Mesenchymal stem cell (in vitro differentiated cells and primary cell): ENCODE data around the gene UQCC5. TPM values are rescaled to one million over a fixed set of nuclear protein-coding genes. Genes with fewer than 3 reads are reported as not detected.
A peak's percentile ranks its signal among the peaks of the same experiment; 100 is the strongest.

Source experiments
- DNase-seq: peaks from one replicate; pipeline ENCODE4 v3.0.0-alpha.2; 2013
- H2AFZ ChIP-seq: one replicate; pipeline ENCODE4 v1.6.1; 2013; ENCODE audit warnings: low read depth, mild to moderate bottlenecking, control low read depth, inconsistent platforms, low read length, moderate library complexity
- H2AK5ac ChIP-seq: 2 replicates; pipeline ENCODE4 v1.6.1; 2013; ENCODE audit warnings: low read length, moderate library complexity, mild to moderate bottlenecking, inconsistent platforms; ENCODE audit not compliant: severe bottlenecking
- H2BK120ac ChIP-seq: one replicate; pipeline ENCODE4 v1.6.1; 2013; ENCODE audit warnings: low read depth, mild to moderate bottlenecking, inconsistent platforms, low read length, moderate library complexity
- H2BK12ac ChIP-seq, 2 experiments: one replicate each; pipeline ENCODE4 v1.6.1; 2013; ENCODE audit warnings: inconsistent platforms in 2 of 2, low read length in 2 of 2, mild to moderate bottlenecking in 2 of 2, moderate library complexity in 2 of 2, control low read depth in 1 of 2
- H2BK15ac ChIP-seq: one replicate; pipeline ENCODE4 v1.6.1; 2013; ENCODE audit warnings: mild to moderate bottlenecking, low read depth, inconsistent platforms; ENCODE audit not compliant: poor library complexity, severe bottlenecking
- H2BK5ac ChIP-seq: 2 replicates; pipeline ENCODE4 v1.6.1; 2013; ENCODE audit warnings: low read depth, mild to moderate bottlenecking, low read length, control low read depth, inconsistent platforms; ENCODE audit not compliant: poor library complexity, severe bottlenecking
- H3K14ac ChIP-seq, 2 experiments: one replicate each; pipeline ENCODE4 v1.6.1; 2013; ENCODE audit warnings: inconsistent platforms in 2 of 2, low read length in 2 of 2, control low read depth in 1 of 2, mild to moderate bottlenecking in 1 of 2, moderate library complexity in 1 of 2
- H3K18ac ChIP-seq, 2 experiments: one replicate each; pipeline ENCODE4 v1.6.1; 2013; ENCODE audit warnings: inconsistent platforms in 2 of 2, low read length in 2 of 2, control low read depth in 1 of 2, low read depth in 1 of 2, mild to moderate bottlenecking in 1 of 2
- H3K23ac ChIP-seq, 2 experiments: one replicate each; pipeline ENCODE4 v1.6.1; 2013; ENCODE audit warnings: inconsistent platforms in 2 of 2, low read length in 2 of 2, mild to moderate bottlenecking in 2 of 2, moderate library complexity in 2 of 2, control low read depth in 1 of 2
- H3K27ac ChIP-seq: 2 replicates; pipeline ENCODE4 v1.5.1; 2013; ENCODE audit warnings: mild to moderate bottlenecking, moderate library complexity, low read length, control low read depth, inconsistent platforms; ENCODE audit not compliant: poor library complexity, severe bottlenecking
- H3K27me3 ChIP-seq, 2 experiments: 2 replicates each; pipeline versions ENCODE4 v1.6.1 to v1.7.0; 2013; ENCODE audit warnings: low read length in 2 of 2, mild to moderate bottlenecking in 2 of 2, moderate library complexity in 2 of 2, control low read depth in 1 of 2, inconsistent platforms in 1 of 2; ENCODE audit not compliant: control insufficient read depth in 1 of 2, insufficient read depth in 1 of 2
- H3K36me3 ChIP-seq, 2 experiments: 2 replicates each; pipeline versions ENCODE4 v1.6.1 to v1.7.0; 2013; ENCODE audit warnings: low read length in 2 of 2, control low read depth in 1 of 2, inconsistent platforms in 1 of 2, low read depth in 1 of 2, mild to moderate bottlenecking in 1 of 2; ENCODE audit not compliant: insufficient read depth in 2 of 2, control insufficient read depth in 1 of 2
- H3K4ac ChIP-seq, 2 experiments: one replicate each; pipeline ENCODE4 v1.6.1; 2013; ENCODE audit warnings: inconsistent platforms in 2 of 2, low read length in 2 of 2, mild to moderate bottlenecking in 2 of 2, moderate library complexity in 2 of 2, control low read depth in 1 of 2, low read depth in 1 of 2
- H3K4me1 ChIP-seq: 2 replicates; pipeline ENCODE4 v1.6.1; 2013; ENCODE audit warnings: low read depth, low read length, control low read depth; ENCODE audit not compliant: control insufficient read depth, insufficient read depth
- H3K4me2 ChIP-seq: 2 replicates; pipeline ENCODE4 v1.6.1; 2013; ENCODE audit warnings: low read length, mild to moderate bottlenecking, inconsistent platforms; ENCODE audit not compliant: poor library complexity, severe bottlenecking
- H3K4me3 ChIP-seq, 2 experiments: 2 replicates each; pipeline versions ENCODE4 v1.5.1 to v1.7.0; 2013; ENCODE audit warnings: low read length in 2 of 2, mild to moderate bottlenecking in 2 of 2, control low read depth in 1 of 2, low read depth in 1 of 2; ENCODE audit not compliant: insufficient read depth in 1 of 2
- H3K79me1 ChIP-seq: replicated peaks from 2 replicates; pipeline ENCODE4 v1.6.1; 2013; ENCODE audit warnings: mild to moderate bottlenecking, control low read depth, low read length, inconsistent platforms; ENCODE audit not compliant: poor library complexity, severe bottlenecking
- H3K9ac ChIP-seq: 2 replicates; pipeline ENCODE4 v1.7.0; 2013; ENCODE audit warnings: mild to moderate bottlenecking, low read length, moderate library complexity
- H3K9me3 ChIP-seq: 2 replicates; pipeline ENCODE4 v1.7.0; 2013; ENCODE audit warnings: mild to moderate bottlenecking, low read length; ENCODE audit not compliant: control insufficient read depth
- H4K8ac ChIP-seq: one replicate; pipeline ENCODE4 v1.6.1; 2013; ENCODE audit warnings: inconsistent platforms, mild to moderate bottlenecking, low read length, moderate library complexity
- H4K91ac ChIP-seq: one replicate; pipeline ENCODE4 v1.6.1; 2013; ENCODE audit warnings: mild to moderate bottlenecking, low read length, inconsistent platforms
- WGBS: methylation state at CpG from one replicate; pipeline ENCODE4 v1.1.7; 2013; ENCODE audit warnings: mixed read lengths; 5-methylcytosine and 5-hydroxymethylcytosine counted together
- polyA plus RNA-seq, 2 experiments: library from polyadenylated mRNA; stranded (reverse); fragments of 200-250 nt; gene quantifications; one replicate each; pipeline ENCODE4 v1.2.3, GENCODE V29; 2013

Gene UQCC5, protein sequence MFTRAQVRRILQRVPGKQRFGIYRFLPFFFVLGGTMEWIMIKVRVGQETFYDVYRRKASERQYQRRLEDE
- 58.9 TPM for polyA plus RNA-seq (2013, experiment 1 of 2)
- 60.7 TPM for polyA plus RNA-seq (2013, experiment 2 of 2)

DNA sequence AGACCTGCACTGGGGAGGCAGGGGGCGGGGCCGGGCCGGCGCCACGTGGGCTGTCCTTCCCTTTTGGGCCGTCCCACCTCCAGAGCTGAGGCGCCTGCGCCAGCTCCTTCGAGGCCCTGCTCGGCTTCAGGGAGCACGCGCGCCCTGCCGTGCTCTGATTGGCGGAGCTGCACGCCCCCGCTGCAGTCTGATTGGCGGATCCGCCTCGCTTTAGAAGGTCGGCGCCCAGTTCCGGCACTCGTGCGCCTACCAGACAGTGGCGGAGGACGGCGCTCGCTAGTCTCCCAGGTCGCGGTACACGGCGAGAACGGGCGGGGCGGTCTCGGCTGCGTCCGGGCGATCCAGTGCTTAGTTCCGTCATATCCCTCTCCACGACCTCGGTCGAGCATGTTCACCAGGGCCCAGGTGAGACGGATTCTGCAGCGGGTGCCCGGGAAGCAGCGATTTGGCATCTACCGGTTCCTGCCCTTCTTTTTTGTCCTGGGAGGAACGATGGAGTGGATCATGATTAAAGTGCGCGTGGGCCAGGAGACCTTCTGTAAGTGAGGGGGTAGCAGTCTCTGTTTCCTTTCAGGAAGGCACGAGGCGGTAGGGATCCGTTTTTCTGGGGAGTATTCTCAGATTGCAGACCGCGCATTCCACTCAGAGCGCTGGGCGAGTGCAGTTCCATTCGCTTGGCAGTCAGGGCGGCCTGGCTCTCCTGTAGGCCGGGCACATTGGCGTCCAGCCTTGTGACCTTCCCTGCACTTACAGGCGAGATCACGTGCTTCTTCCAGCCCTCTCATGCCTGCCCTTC lies at the start of gene UQCC5:
Gene UQCC5, plus strand, starts transcription at position 237 of the 796 bp plus-strand sequence. Its CDS starts 151 bp downstream, at position 388.
- no peak within 1 kb of the TSS for H2BK120ac ChIP-seq
- peak within 1 kb of the TSS; percentile 27 for H2AK5ac ChIP-seq
- peak within 1 kb of the TSS in 1 of 2 experiments; percentile 70 for H2BK12ac ChIP-seq
- 0% methylated on average over 57 of the region's 65 CpGs for WGBS
- peak within 1 kb of the TSS; percentile 98 for H3K9ac ChIP-seq
- H3K36me3 ChIP-seq: peaks cover 14 to 26% of the 10 kb centered on the region in 2 experiments
- peak within 1 kb of the TSS; percentile 69 to 76 for H3K18ac ChIP-seq
- H3K23ac ChIP-seq: peak within 1 kb of the TSS; percentile 72 to 74
- peak within 1 kb of the TSS; percentile 94 for H3K27ac ChIP-seq
- H3K27me3 ChIP-seq: no peaks in the 10 kb centered on the region
- H3K4me1 ChIP-seq: peaks cover 33% of the 10 kb centered on the region
- H2BK5ac ChIP-seq: peak within 1 kb of the TSS; percentile 33
- peaks cover 7% of the 10 kb centered on the region for H3K79me1 ChIP-seq
- no peaks in the 10 kb centered on the region for H3K9me3 ChIP-seq
- peak within 1 kb of the TSS; percentile 33 for H2AFZ ChIP-seq
- peak within 1 kb of the TSS; percentile 82 to 98 for H3K4me3 ChIP-seq
- no peak within 1 kb of the TSS for H2BK15ac ChIP-seq
- peak within 1 kb of the TSS; percentile 63 to 79 for H3K4ac ChIP-seq
- H4K91ac ChIP-seq: peak within 1 kb of the TSS; percentile 70
- peak within 1 kb of the TSS; percentile 89 for H4K8ac ChIP-seq
- peak; percentile 98 for DNase-seq
- peak within 1 kb of the TSS in 1 of 2 experiments; percentile 22 for H3K14ac ChIP-seq
- H3K4me2 ChIP-seq: peak within 1 kb of the TSS; percentile 87

DNA sequence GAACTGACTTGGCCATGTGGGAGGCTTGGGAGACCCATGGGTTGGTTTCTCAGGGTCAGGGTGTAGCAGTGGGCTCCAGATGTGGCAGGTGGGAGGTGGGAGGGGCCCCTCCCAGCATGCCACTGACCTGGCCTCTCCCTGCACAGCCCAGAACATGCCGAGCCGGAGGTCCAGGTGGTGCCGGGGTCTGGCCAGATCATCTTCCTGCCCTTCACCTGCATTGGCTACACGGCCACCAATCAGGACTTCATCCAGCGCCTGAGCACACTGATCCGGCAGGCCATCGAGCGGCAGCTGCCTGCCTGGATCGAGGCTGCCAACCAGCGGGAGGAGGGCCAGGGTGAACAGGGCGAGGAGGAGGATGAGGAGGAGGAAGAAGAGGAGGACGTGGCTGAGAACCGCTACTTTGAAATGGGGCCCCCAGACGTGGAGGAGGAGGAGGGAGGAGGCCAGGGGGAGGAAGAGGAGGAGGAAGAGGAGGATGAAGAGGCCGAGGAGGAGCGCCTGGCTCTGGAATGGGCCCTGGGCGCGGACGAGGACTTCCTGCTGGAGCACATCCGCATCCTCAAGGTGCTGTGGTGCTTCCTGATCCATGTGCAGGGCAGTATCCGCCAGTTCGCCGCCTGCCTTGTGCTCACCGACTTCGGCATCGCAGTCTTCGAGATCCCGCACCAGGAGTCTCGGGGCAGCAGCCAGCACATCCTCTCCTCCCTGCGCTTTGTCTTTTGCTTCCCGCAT lies 49.2 kb upstream of the UQCC5 start:
- Histone ChIP-seq H3K9me3 (no peaks in the 10 kb centered on the region), H4K91ac (no peak overlapping the region), H3K14ac (no peak overlapping the region), H3K27ac (no peak overlapping the region), H3K4me3 (no peak overlapping the region), H3K4me1 (peaks cover 31% of the 10 kb centered on the region), H3K4ac (no peak overlapping the region), H3K27me3 (no peaks in the 10 kb centered on the region), H2BK15ac (no peak overlapping the region), H3K4me2 (no peak overlapping the region), H3K23ac (no peak overlapping the region), H3K79me1 (peaks cover 27% of the 10 kb centered on the region), H2BK12ac (no peak overlapping the region), H2AK5ac (no peak overlapping the region), H2AFZ (no peak overlapping the region), H4K8ac (no peak overlapping the region), H2BK5ac (no peak overlapping the region), H3K36me3 (peaks cover 79 to 96% of the 10 kb centered on the region in 2 experiments), H3K18ac (no peak overlapping the region), H3K9ac (no peak overlapping the region), H2BK120ac (no peak overlapping the region)
- WGBS: 97% methylated on average over 31 of the region's 31 CpGs
- no peak for DNase-seq

DNA sequence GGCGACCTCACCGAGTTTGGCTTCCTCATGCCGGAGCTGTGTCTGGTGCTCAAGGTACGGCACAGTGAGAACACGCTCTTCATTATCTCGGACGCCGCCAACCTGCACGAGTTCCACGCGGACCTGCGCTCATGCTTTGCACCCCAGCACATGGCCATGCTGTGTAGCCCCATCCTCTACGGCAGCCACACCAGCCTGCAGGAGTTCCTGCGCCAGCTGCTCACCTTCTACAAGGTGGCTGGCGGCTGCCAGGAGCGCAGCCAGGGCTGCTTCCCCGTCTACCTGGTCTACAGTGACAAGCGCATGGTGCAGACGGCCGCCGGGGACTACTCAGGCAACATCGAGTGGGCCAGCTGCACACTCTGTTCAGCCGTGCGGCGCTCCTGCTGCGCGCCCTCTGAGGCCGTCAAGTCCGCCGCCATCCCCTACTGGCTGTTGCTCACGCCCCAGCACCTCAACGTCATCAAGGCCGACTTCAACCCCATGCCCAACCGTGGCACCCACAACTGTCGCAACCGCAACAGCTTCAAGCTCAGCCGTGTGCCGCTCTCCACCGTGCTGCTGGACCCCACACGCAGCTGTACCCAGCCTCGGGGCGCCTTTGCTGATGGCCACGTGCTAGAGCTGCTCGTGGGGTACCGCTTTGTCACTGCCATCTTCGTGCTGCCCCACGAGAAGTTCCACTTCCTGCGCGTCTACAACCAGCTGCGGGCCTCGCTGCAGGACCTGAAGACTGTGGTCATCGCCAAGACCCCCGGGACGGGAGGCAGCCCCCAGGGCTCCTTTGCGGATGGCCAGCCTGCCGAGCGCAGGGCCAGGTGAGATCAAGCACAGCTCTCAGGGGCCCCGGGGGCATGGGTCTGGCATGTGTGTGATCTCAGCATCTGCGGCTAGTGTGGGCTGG lies 48.4 kb upstream of the UQCC5 start:
- Histone ChIP-seq H2BK15ac (no peak overlapping the region), H2AK5ac (no peak overlapping the region), H3K14ac (no peak overlapping the region), H3K23ac (no peak overlapping the region), H3K27me3 (no peaks in the 10 kb centered on the region), H2BK120ac (no peak overlapping the region), H4K91ac (no peak overlapping the region), H2BK5ac (no peak overlapping the region), H3K4ac (no peak overlapping the region), H3K4me3 (no peak overlapping the region), H2BK12ac (no peak overlapping the region), H3K36me3 (peaks cover 79 to 96% of the 10 kb centered on the region in 2 experiments), H3K18ac (no peak overlapping the region), H2AFZ (no peak overlapping the region), H3K4me1 (peaks cover 31% of the 10 kb centered on the region), H4K8ac (no peak overlapping the region), H3K79me1 (peaks cover 26% of the 10 kb centered on the region), H3K4me2 (no peak overlapping the region), H3K9ac (no peak overlapping the region), H3K27ac (no peak overlapping the region), H3K9me3 (no peaks in the 10 kb centered on the region)
- no peak for DNase-seq
- WGBS: 98% methylated on average over 59 of the region's 59 CpGs
